Central memory CD8-positive, alpha-beta T cell (primary cell): ENCODE measurements around the gene CAMTA1.

Source experiments
- ATAC-seq: fragments of 150-1000 bp; cut with Tn5 transposase; replicated peaks from 2 replicates; pipeline ENCODE4 v1.10.0; 2022; ENCODE audit warnings: mild to moderate bottlenecking, moderate FRiP score, moderate number of reproducible peaks; ENCODE audit not compliant: poor library complexity, severe bottlenecking; ENCODE audit errors: extremely low read depth
- DNase-seq, 2 donors: peaks; one replicate each; pipeline ENCODE4 v3.0.0; 2021; ENCODE audit warnings: low spot score in 2 of 2
- H3K27ac Mint-ChIP-seq: one replicate; pipeline ENCODE4 v1.8.0; 2022; ENCODE audit warnings: low read depth, mild to moderate bottlenecking, moderate library complexity, mixed read lengths
- H3K27me3 Mint-ChIP-seq: one replicate; pipeline ENCODE4 v1.8.0; 2022; ENCODE audit warnings: mixed read lengths
- H3K36me3 Mint-ChIP-seq: one replicate; pipeline ENCODE4 v1.8.0; 2022; ENCODE audit warnings: mild to moderate bottlenecking, moderate library complexity, mixed read lengths; ENCODE audit not compliant: insufficient read depth
- H3K4me1 Mint-ChIP-seq: one replicate; pipeline ENCODE4 v1.8.0; 2022; ENCODE audit warnings: mixed read lengths
- H3K4me3 Mint-ChIP-seq: one replicate; pipeline ENCODE4 v1.8.0; 2022; ENCODE audit warnings: mild to moderate bottlenecking, moderate library complexity, mixed read lengths
- H3K9me3 Mint-ChIP-seq: one replicate; pipeline ENCODE4 v1.8.0; 2022; ENCODE audit warnings: mixed read lengths

Gene CAMTA1

DNA sequence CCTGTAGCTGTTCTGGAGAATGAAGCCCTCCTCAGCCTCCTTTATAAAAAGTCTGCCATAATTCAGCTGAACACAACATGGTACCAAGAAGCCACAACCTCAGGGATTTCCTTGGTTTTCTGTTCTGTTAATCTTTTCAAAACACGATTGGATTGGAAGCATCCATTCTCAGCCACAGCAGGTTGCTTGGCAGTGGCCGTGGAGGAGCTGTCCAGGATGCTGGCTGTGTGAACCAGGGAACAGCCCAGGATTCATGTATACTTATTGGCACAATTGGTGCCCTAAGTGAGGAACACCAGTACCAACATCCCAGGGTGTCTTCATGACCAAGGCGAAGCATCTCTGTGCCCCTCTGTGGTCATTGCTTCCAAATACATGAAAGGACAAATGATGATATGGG is 393.5 kb downstream of the CAMTA1 start:
- DNase-seq (no peak), ATAC-seq (no peak)
- Mint-ChIP-seq H3K36me3 (no peaks in the 10 kb centered on the region), H3K9me3 (peaks cover 17% of the 10 kb centered on the region), H3K4me1 (no peaks in the 10 kb centered on the region), H3K27me3 (peaks cover 52% of the 10 kb centered on the region), H3K4me3 (no peak overlapping the region), H3K27ac (no peak overlapping the region)

DNA sequence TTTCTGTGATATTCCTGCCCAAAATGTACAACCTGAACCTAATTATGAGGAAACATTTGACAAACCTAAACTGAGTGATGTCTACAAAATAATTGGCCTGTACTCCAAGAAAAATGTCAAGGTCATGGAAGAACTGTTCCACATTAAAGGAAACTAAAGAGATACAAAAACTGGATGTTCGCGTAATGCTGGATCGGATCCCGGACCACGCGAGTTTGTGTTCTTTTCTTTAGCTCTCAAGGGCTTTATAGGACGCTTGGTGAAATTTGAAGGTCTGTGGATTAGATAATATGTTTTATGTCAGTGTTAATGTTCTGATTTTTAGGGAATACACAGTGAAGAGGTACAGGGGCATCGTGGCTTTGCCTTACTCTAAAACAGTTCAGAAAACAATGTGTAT is 400.5 kb downstream of the CAMTA1 start:
- ATAC-seq (no peak), DNase-seq (no peak)
- Mint-ChIP-seq H3K27me3 (peaks cover 23% of the 10 kb centered on the region), H3K9me3 (peaks cover 9% of the 10 kb centered on the region), H3K4me1 (no peaks in the 10 kb centered on the region), H3K27ac (no peak overlapping the region), H3K36me3 (no peaks in the 10 kb centered on the region), H3K4me3 (no peak overlapping the region)

DNA sequence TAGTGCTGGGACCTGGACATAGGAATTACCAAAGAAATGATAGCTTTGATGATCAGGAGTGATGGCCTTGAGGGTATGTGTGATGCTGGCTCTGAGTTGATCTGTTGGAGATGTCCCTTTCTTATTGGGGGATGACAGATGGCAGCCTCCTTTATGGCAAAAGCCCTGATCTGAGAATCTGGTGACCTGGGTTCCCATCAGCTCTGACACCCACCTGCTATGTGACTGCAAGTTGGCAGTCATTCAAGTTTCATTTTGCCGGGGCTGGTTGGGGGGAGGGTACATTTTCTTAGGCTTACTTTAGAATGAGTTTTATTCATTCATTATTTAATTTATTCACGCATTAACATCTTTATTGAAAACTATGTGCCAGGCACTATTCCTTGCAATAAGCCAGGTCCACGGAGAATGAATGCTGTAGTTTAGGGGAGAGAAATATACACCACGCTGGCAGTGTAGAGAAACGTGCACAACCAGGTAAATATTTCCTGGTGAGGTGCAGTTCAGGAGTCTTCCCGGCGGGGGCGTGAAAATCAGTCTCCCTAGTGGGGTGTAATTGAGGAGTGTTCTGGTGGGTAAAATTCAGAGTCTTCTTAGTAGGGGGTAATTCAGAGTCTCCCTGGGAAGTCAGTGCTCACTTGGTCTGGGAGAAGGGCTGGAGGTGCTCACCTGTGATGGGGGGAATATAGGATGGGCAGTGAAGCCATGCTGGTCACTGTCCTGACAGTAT is 401.3 kb downstream of the CAMTA1 start:
- no peak overlapping the region for H3K4me3 Mint-ChIP-seq
- ATAC-seq (no peak), DNase-seq (no peak)
- H3K9me3 Mint-ChIP-seq, result peaks cover 9% of the 10 kb centered on the region
- H3K4me1 Mint-ChIP-seq, result no peaks in the 10 kb centered on the region
- H3K36me3 Mint-ChIP-seq, result no peaks in the 10 kb centered on the region
- H3K27me3 Mint-ChIP-seq, result peaks cover 23% of the 10 kb centered on the region
- no peak overlapping the region for H3K27ac Mint-ChIP-seq

DNA sequence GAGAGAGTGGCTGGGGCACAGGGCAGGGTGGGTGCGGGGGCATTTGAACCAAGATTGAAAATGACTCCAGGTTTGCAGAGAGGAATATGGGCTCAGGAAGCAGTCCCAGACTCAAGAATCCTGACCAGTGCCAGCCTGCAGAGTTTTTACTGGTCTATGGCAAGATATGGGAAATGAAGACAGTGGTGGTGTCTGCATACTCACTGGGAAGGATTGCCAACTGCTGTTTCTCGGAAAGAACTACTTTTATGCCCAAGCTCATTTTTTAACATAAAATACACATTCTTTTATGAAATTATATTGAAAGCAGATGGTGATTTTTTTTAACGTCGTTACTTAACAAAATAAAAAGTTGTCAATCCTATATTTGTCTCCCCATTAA is 401.8 kb downstream of the CAMTA1 start:
- H3K27me3 Mint-ChIP-seq, result peaks cover 27% of the 10 kb centered on the region
- H3K4me3 Mint-ChIP-seq, result no peak overlapping the region
- no peak for DNase-seq
- H3K4me1 Mint-ChIP-seq, result no peaks in the 10 kb centered on the region
- H3K9me3 Mint-ChIP-seq, result peaks cover 9% of the 10 kb centered on the region
- no peaks in the 10 kb centered on the region for H3K36me3 Mint-ChIP-seq
- ATAC-seq, result no peak
- no peak overlapping the region for H3K27ac Mint-ChIP-seq

DNA sequence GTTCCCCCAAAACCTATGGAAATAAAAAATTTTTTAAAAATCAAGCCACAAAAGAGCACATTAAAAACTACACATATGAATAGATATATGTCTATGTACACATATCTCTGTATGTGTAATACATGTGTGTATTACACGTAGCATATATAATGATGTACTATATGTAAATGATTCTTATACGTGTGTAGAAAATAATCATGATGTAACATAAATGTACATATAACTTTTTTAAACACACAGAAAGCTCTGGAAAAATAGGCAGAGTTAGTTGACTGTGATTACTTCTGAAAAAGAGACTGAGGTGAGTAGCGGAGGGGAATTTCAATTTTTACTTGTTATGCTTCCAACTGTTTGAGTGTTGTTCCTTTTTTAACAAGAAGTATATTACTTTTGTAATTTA is 405.0 kb downstream of the CAMTA1 start:
- Mint-ChIP-seq H3K36me3 (no peaks in the 10 kb centered on the region), H3K27me3 (peaks cover 14% of the 10 kb centered on the region), H3K4me1 (no peaks in the 10 kb centered on the region), H3K4me3 (no peak overlapping the region), H3K9me3 (no peaks in the 10 kb centered on the region), H3K27ac (no peak overlapping the region)
- no peak for ATAC-seq
- no peak for DNase-seq

DNA sequence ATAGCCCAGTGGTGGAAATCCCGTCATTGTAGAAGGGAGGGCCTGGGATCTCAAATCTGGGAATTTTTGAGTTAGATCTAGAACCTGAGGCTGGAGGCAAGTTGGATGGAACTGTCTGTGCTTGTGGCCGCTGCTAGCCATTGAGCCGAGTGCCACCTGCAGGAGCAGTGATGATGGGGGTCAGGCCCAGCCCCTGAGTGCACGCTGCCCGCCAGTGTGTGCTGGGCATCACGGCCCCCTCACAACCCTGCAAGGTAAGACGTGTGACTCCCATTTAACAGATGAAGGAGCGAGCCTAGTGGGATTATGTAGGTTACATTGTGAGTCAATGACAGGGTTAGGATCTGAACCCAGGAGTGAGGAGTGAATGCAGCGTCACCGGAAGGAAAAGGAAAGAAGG is 407.2 kb downstream of the CAMTA1 start:
- ATAC-seq (no peak), DNase-seq (no peak)
- H3K27me3 Mint-ChIP-seq, result peaks cover 14% of the 10 kb centered on the region

DNA sequence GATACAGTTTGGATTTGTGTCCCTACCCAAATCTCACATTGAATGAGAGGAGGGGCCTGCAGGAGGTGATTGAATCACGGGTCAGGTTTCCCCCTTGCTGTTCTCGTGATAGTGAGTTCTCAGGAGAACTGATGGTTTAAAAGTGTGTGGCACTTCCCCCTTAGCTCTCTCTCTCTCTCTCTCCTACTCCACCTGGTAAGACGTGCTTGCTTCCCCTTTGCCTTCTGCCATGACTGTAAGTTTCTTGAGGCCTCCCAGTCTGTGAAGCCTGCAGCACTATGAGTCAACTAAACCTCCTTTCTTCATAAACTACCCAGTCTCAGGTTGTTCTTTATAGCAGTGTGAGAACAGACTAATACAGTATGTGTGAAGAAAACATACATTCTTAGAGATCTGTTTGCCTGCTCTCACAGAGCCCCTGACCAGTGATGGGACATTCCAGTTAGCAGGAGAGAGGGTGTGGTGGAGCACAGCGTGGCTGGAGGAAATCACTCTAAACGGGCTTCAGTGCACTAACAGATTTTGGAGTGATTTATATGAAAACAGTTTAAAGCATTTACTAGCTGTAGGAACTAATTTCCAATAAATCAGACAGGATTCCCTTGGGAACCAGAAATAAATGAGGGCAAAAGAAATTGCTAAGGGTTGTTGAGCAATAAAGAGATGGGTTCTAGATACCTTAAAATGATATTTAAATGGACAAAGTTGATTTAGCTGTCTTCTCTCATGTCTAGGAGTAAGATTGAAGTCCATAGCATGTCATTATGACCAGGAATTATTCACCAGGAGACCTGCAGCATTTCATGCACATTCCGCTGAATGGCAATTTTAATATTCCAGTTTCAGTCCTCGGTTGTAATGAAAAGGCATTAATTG is 411.0 kb downstream of the CAMTA1 start:
- ATAC-seq (no peak), DNase-seq (no peak)
- no peaks in the 10 kb centered on the region for H3K36me3 Mint-ChIP-seq
- H3K27ac Mint-ChIP-seq, result no peak overlapping the region
- H3K4me3 Mint-ChIP-seq, result no peak overlapping the region
- peaks cover 14% of the 10 kb centered on the region for H3K27me3 Mint-ChIP-seq
- H3K9me3 Mint-ChIP-seq, result no peaks in the 10 kb centered on the region
- no peaks in the 10 kb centered on the region for H3K4me1 Mint-ChIP-seq

More for the DNA sequence above, 407.2 kb downstream of the CAMTA1 start:
- Mint-ChIP-seq H3K27ac (no peak overlapping the region), H3K9me3 (no peaks in the 10 kb centered on the region), H3K4me1 (no peaks in the 10 kb centered on the region), H3K4me3 (no peak overlapping the region), H3K36me3 (no peaks in the 10 kb centered on the region)

DNA sequence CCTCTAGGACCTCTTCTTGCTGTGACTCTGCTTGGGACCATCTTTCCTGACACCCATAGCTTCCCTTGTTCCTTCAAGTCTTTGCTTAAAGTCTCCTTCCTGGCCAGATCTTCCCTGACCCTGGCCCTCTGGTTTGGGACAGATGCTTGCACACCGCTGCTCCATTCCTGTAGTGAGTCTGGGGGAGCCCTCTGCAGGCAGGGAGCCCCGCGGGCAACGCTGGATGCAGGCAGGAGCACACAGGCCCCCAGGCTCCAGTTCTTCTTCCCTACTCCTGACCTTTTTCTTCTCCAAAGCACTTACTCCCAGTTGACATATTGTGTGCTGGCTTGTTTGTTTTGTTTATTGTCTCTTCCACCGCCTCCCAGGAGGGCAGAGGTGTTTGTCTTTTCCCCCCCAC is 413.4 kb downstream of the CAMTA1 start:
- Mint-ChIP-seq H3K4me1 (no peaks in the 10 kb centered on the region), H3K9me3 (no peaks in the 10 kb centered on the region)

DNA sequence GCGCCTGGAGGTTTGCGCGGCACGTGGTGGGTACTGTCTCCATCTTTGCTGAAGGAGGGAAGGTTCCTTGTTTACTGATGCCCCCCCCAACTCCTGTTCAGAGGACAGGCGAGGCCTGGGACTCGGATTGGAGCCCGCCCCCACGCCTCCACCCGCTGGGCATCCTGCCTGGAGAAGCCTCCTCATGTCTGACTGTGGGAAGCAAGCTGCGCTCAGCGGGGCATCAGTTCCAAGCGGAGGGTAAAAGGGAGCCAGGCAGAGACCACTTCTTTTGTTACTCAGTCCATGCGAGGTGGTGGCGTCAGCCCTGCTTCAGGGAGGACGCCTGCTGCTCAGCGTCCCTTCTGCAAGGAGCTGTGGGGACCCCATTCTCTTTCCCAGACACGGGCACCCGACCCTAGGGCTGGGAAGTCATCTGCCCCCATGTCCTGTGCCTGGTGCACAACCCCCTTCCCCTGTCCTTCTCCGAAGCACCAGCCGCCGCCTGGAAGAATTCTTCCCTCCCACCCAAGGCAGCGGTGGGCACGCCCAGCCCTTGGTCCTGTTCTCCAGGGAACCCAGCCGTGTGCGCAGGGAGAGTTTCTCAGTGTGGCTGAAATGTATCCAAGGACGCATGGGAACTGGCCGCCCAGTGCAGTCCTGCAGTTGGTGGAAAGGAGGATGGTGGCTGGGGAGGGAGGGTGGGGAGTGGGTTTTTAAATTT is 414.0 kb downstream of the CAMTA1 start:
- Mint-ChIP-seq H3K4me1 (no peaks in the 10 kb centered on the region), H3K27ac (no peak overlapping the region), H3K9me3 (no peaks in the 10 kb centered on the region), H3K4me3 (no peak overlapping the region), H3K36me3 (no peaks in the 10 kb centered on the region), H3K27me3 (no peaks in the 10 kb centered on the region)
- ATAC-seq (no peak), DNase-seq (no peak)

More for the DNA sequence above, 413.4 kb downstream of the CAMTA1 start:
- ATAC-seq (no peak), DNase-seq (no peak)
- H3K36me3 Mint-ChIP-seq, result no peaks in the 10 kb centered on the region
- H3K27ac Mint-ChIP-seq, result no peak overlapping the region
- H3K27me3 Mint-ChIP-seq, result no peaks in the 10 kb centered on the region
- no peak overlapping the region for H3K4me3 Mint-ChIP-seq

DNA sequence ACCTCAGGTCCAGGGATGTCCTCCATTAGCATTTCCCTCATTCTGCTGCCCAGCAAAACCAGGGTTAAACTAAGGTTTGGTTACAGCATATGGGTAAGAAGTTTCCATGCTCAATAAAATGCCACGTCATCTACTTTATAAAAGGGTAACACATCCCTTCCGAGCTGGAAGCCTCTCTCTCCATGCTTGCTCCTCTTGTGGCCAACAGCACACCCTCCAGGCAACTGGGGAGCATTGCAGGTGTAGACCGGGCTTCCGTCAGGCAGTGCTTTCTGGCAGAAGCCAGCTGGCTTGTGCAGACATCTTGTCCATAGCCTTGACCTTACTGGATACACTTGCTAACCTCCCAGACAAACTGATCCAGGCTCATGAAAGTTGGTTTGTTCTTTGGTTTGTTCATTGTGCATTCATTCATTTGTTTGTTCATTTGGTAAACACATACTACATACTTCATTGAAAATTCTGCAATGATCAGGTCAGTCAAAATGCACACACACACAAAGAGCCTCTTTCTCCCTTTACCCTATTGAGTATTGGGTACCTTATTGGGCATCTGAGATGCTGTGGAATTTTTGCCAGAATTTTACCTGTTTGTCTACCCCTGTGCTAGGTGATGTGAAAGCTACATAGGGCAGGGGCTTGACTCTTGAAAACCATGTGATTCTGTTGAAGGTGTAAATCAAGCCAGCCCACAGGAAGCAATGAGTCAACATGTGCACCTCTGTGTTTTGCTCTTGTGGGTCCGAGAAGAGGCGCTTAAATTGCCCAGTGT is 422.8 kb downstream of the CAMTA1 start:
- no peak overlapping the region for H3K27ac Mint-ChIP-seq
- peaks cover 65% of the 10 kb centered on the region for H3K27me3 Mint-ChIP-seq
- DNase-seq (no peak), ATAC-seq (no peak)
- H3K4me1 Mint-ChIP-seq, result no peaks in the 10 kb centered on the region
- no peaks in the 10 kb centered on the region for H3K9me3 Mint-ChIP-seq
- no peak overlapping the region for H3K4me3 Mint-ChIP-seq
- H3K36me3 Mint-ChIP-seq, result no peaks in the 10 kb centered on the region

DNA sequence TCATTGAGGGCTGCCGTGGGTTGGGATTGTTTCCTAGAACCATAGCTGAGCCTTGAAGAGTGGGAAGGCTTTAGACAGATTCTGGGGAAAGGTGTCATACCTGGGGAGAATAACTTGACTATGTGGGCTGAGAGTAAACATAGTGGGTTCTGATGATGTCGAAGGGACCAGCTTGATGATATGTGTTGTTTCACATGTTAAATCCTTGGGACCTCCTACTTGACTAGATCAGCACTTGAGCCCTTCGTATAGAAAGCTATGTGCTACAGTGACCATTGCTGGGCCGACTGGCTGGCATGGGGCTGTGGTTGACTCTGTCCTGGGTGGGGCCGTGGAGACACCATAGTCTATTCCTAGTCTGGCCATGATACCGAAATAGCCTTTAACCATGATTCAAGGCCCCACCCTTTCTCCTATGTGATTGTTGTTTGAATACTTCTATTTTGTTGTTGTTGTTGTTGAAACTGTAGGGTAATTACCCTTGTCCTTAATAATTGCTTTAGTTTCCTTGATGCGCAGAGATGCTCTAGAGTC is 423.5 kb downstream of the CAMTA1 start:
- no peak for DNase-seq
- no peak overlapping the region for H3K27ac Mint-ChIP-seq

DNA sequence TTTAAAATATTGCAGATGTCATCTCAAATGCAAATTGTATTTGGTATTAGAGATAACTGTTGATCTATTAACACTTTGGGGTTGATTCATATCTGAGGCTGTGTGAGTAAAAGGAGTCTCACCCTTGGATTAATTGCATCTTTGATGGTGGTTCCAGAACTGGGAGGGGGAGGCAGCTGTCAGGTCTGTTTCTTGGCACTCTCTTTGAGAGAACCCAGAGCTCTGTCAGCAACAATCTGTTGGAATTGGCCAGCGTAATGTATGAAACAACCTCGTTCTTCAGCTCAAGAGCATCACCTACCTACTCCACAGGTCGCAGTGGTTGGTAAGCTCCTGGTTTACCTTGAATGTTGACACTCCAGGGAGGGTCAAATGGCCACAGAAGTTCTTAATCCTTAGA is 424.1 kb downstream of the CAMTA1 start:
- no peaks in the 10 kb centered on the region for H3K4me1 Mint-ChIP-seq
- H3K9me3 Mint-ChIP-seq, result no peaks in the 10 kb centered on the region
- no peak overlapping the region for H3K27ac Mint-ChIP-seq
- no peak overlapping the region for H3K4me3 Mint-ChIP-seq
- ATAC-seq (no peak), DNase-seq (no peak)
- peaks cover 66% of the 10 kb centered on the region for H3K27me3 Mint-ChIP-seq
- H3K36me3 Mint-ChIP-seq, result no peaks in the 10 kb centered on the region

More for the DNA sequence above, 423.5 kb downstream of the CAMTA1 start:
- no peak for ATAC-seq
- Mint-ChIP-seq H3K36me3 (no peaks in the 10 kb centered on the region), H3K9me3 (no peaks in the 10 kb centered on the region), H3K4me1 (no peaks in the 10 kb centered on the region), H3K4me3 (no peak overlapping the region), H3K27me3 (peaks cover 65% of the 10 kb centered on the region)
